Raji (cell line): Measurements from ENCODE around the gene MRPL43.

Source experiments
- POLR2A ChIP-seq: IDR thresholded peaks from 2 replicates; pipeline ENCODE4 v1.6.1; 2011; ENCODE audit warnings: low read depth, low read length, control low read depth; ENCODE audit not compliant: insufficient read depth

MRPL43 gene

GRCh38 chr10:100982916-100983830 is 4.1 kb downstream of the MRPL43 start:
- no peak for TF ChIP-seq POLR2A

GRCh38 chr10:100981178-100981772 is 6.0 kb downstream of the MRPL43 start:
- TF ChIP-seq POLR2A, result no peak

GRCh38 chr10:100980711-100981110 is 6.6 kb downstream of the MRPL43 start:
- no peak for TF ChIP-seq POLR2A

GRCh38 chr10:100980311-100980710 is 7.0 kb downstream of the MRPL43 start:
- no peak for TF ChIP-seq POLR2A

- no peak for TF ChIP-seq POLR2A
These were observed 7.5 kb downstream of the MRPL43 start for GRCh38 chr10:100979791-100980272.

GRCh38 chr10:100978901-100979195 is 8.4 kb downstream of the MRPL43 start:
- TF ChIP-seq POLR2A, result no peak

GRCh38 chr10:100978121-100978900 is 9.0 kb downstream of the MRPL43 start:
- no peak for TF ChIP-seq POLR2A

- no peak for TF ChIP-seq POLR2A
These were observed 9.9 kb downstream of the MRPL43 start for GRCh38 chr10:100977436-100977835.

- no peak for TF ChIP-seq POLR2A
These were observed 10.4 kb downstream of the MRPL43 start for GRCh38 chr10:100976906-100977305.

- no peak for TF ChIP-seq POLR2A
These were observed 14.3 kb downstream of the MRPL43 start for GRCh38 chr10:100972904-100973535.

GRCh38 chr10:100972115-100972903 is 15.0 kb downstream of the MRPL43 start:
- TF ChIP-seq POLR2A, result no peak

GRCh38 chr10:100970914-100971811 is 16.1 kb downstream of the MRPL43 start:
- no peak for TF ChIP-seq POLR2A
